HG02798 (cell line): ENCODE data around the gene NINJ1.

Source experiments
- ATAC-seq: cut with Tn5 transposase; IDR thresholded peaks from one replicate; pipeline ENCODE4 v1.9.1; 2021; ENCODE audit warnings: mild to moderate bottlenecking; ENCODE audit not compliant: unreplicated experiment, poor library complexity

NINJ1 gene

GRCh38 chr9:93092251-93092991 is 41.6 kb downstream of the NINJ1 start:
- no peak for ATAC-seq

GRCh38 chr9:93091453-93092081 is 42.5 kb downstream of the NINJ1 start:
- no peak for ATAC-seq

- no peak for ATAC-seq
These were observed 43.0 kb downstream of the NINJ1 start for GRCh38 chr9:93091056-93091452.

GRCh38 chr9:93090091-93090655 is 43.9 kb downstream of the NINJ1 start:
- ATAC-seq, result no peak

- no peak for ATAC-seq
These were observed 44.5 kb downstream of the NINJ1 start for GRCh38 chr9:93089481-93089991.

- no peak for ATAC-seq
These were observed 45.0 kb downstream of the NINJ1 start for GRCh38 chr9:93089024-93089423.

- ATAC-seq, result no peak
These were observed 45.4 kb downstream of the NINJ1 start for GRCh38 chr9:93088656-93089015.

- no peak for ATAC-seq
These were observed 45.9 kb downstream of the NINJ1 start for GRCh38 chr9:93087971-93088655.

- no peak for ATAC-seq
These were observed 47.4 kb downstream of the NINJ1 start for GRCh38 chr9:93086447-93087224.

- ATAC-seq, result no peak
These were observed 48.4 kb downstream of the NINJ1 start for GRCh38 chr9:93085676-93086075.

- ATAC-seq, result no peak
These were observed 49.6 kb downstream of the NINJ1 start for GRCh38 chr9:93084471-93084881.

- ATAC-seq, result no peak
These were observed 50.2 kb downstream of the NINJ1 start for GRCh38 chr9:93083592-93084470.

GRCh38 chr9:93082841-93083411 is 51.1 kb downstream of the NINJ1 start:
- no peak for ATAC-seq

GRCh38 chr9:93081931-93082330 is 52.1 kb downstream of the NINJ1 start:
- ATAC-seq, result no peak

- ATAC-seq, result no peak
These were observed 52.9 kb downstream of the NINJ1 start for GRCh38 chr9:93081081-93081529.

GRCh38 chr9:93080406-93080805 is 53.6 kb downstream of the NINJ1 start:
- no peak for ATAC-seq

- ATAC-seq, result no peak
These were observed 54.7 kb downstream of the NINJ1 start for GRCh38 chr9:93079371-93079770.

GRCh38 chr9:93077811-93078210 is 56.2 kb downstream of the NINJ1 start:
- ATAC-seq, result no peak

GRCh38 chr9:93077367-93077766 is 56.7 kb downstream of the NINJ1 start:
- ATAC-seq, result no peak
